Fibroblast of the aortic adventitia (primary cell): Measurements from ENCODE around the gene TRMT1L. TPM values are rescaled to one million over a fixed set of nuclear protein-coding genes. Genes with fewer than 3 reads are reported as not detected.

ENCODE experiments used
- DNase-seq: peaks from one replicate; pipeline ENCODE4 v3.0.0-alpha.2; 2010; ENCODE audit warnings: low read depth
- H3K4me3 ChIP-seq: 2 replicates; pipeline ENCODE4 v1.5.1; 2011; ENCODE audit warnings: low read depth, mild to moderate bottlenecking, control low read depth, low read length, moderate library complexity
- CTCF ChIP-seq: IDR thresholded peaks from 2 replicates; pipeline ENCODE4 v1.5.1; 2011; ENCODE audit warnings: mild to moderate bottlenecking, low read length, control low read depth, inconsistent platforms; ENCODE audit not compliant: insufficient read depth
- total RNA-seq: library from RNA; depleted of rRNA; stranded (reverse); fragments of >200 nt; gene quantifications from 2 replicates; pipeline ENCODE4 v1.2.3, GENCODE V29; 2012; ENCODE audit warnings: low replicate concordance

The TRMT1L gene
- total RNA-seq, 1 donor = 22.6 TPM

- no peak for TF ChIP-seq CTCF
- no peak for DNase-seq
- no peak overlapping the region for H3K4me3 ChIP-seq
These were observed 24.2 kb downstream of the TRMT1L start for GRCh38 chr1:185132534-185132933.

DNA sequence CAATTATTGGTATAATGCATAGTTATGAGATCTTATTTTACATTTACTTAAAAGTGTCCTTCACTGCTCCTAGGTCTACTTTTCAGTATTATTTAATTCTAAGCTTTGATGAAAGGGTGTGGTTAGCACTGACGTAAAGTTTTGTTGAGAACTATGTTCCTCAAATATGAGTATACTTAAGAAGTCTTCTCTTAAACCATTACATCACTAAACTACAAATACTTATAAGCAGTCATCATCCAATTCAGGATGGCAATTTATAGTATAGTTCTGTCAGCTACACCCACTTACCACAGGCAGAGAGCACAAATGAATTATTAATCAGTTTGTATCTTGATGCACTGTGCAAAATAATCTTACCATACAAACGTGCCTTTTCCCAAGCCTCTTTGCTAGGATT lies 27.0 kb downstream of the TRMT1L start:
- no peak for DNase-seq
- no peak overlapping the region for H3K4me3 ChIP-seq

DNA sequence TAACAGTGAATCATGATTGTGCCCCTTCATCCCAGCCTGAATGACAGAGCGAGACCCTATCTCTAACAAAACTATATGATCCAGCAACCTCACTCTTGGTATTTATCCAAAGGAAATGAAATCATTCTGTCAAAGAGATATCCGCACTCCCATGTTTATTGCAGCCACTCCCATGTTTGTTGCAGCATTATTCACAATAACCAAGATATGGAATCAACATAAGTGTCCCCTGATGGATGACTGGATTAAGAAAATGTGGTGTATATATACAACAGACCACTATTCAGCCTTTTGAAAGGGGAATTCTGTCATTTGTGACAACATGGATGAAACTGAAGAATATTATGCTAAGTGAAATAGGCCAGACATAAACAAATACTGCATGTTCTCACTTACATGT lies 44.4 kb downstream of the TRMT1L start:
- H3K4me3 ChIP-seq = no peak overlapping the region
- DNase-seq = no peak
- no peak for TF ChIP-seq CTCF

More for the DNA sequence above, 27.0 kb downstream of the TRMT1L start:
- TF ChIP-seq CTCF = no peak

DNA sequence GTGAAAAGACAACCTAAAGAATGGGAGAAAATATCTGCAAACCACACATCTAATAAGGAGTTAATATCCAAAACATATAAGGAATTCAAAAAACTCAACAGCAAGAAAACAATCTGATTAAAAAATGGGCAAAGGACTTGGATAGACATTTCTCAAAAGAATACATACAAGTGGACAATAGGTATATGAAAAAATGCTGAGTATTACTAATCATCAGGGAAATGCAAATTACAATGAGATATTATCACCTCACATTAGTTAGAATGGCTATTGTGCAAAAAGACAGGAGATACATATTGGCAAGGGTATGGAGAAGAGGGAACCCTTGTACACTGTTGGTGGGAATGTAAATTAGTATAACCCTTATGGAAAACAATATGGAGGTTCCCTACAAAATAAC lies 44.9 kb downstream of the TRMT1L start:
- TF ChIP-seq CTCF = no peak
- no peak overlapping the region for H3K4me3 ChIP-seq
- DNase-seq = no peak

GRCh38 chr1:185110145-185110544 lies 46.6 kb downstream of the TRMT1L start:
- DNase-seq = no peak
- no peak overlapping the region for H3K4me3 ChIP-seq
- TF ChIP-seq CTCF = no peak

GRCh38 chr1:185108321-185108720 lies 48.4 kb downstream of the TRMT1L start:
- no peak for TF ChIP-seq CTCF
- peak; percentile 11 for DNase-seq
- H3K4me3 ChIP-seq = no peak overlapping the region

GRCh38 chr1:185105121-185105520 lies 51.6 kb downstream of the TRMT1L start:
- no peak overlapping the region for H3K4me3 ChIP-seq
- TF ChIP-seq CTCF = no peak
- no peak for DNase-seq
